ENCODE results near the gene CAND2.

DNA sequence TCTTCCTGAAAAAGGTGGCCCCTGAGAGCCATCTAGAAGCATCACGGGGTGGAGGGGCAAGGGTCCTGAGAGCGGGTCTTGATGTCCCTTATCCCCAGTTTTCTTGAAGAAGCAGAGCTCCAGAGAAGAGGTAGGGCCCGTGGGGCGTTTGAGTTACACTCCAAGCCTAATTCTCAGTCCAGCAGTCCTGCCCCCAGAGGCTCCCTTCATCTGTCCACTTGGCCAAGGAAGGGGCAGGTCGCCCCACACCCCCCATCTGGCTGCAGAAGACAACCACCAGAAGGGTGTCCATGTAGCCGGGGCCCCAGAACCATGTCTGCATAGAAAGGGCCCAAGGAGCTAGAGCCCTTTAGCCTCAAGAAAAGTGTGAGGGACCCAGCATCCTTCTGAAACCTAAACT lies 70.4 kb downstream of the CAND2 start:
- TF ChIP-seq, protein P1, sequence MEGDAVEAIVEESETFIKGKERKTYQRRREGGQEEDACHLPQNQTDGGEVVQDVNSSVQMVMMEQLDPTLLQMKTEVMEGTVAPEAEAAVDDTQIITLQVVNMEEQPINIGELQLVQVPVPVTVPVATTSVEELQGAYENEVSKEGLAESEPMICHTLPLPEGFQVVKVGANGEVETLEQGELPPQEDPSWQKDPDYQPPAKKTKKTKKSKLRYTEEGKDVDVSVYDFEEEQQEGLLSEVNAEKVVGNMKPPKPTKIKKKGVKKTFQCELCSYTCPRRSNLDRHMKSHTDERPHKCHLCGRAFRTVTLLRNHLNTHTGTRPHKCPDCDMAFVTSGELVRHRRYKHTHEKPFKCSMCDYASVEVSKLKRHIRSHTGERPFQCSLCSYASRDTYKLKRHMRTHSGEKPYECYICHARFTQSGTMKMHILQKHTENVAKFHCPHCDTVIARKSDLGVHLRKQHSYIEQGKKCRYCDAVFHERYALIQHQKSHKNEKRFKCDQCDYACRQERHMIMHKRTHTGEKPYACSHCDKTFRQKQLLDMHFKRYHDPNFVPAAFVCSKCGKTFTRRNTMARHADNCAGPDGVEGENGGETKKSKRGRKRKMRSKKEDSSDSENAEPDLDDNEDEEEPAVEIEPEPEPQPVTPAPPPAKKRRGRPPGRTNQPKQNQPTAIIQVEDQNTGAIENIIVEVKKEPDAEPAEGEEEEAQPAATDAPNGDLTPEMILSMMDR (IDR thresholded peaks at IDR 0.05; ENCODE audit: low read depth, low read length), result no peak
- no peak for TF ChIP-seq EZH2phosphoT487 (IDR thresholded peaks at IDR 0.05; ENCODE audit: low read depth)

All from OCI-LY3 (cell line).